Measurements from ENCODE around the gene ZFAND6.
"Not testable (repeated sequence)": the region's sequence is repeated elsewhere in the genome, so short reads cannot be mapped to it uniquely, and the experiment has no call there.

ZFAND6 gene

GRCh38 chr15:80142646-80143045 lies 83.2 kb downstream of the ZFAND6 start:
- DNase-seq (ENCODE audit: low read depth in 2 of 2), result no peak

GRCh38 chr15:80151148-80151547 lies 91.7 kb downstream of the ZFAND6 start:
- DNase-seq (ENCODE audit: low read depth in 2 of 2), result no peak

- no peak for DNase-seq (ENCODE audit: low read depth in 2 of 2)
These were observed 92.1 kb downstream of the ZFAND6 start for GRCh38 chr15:80151576-80151975.

GRCh38 chr15:80152180-80152895 lies 92.9 kb downstream of the ZFAND6 start:
- peak; percentile 77 to 87 for DNase-seq (ENCODE audit: low read depth in 2 of 2)

GRCh38 chr15:80152896-80153876 lies 93.7 kb downstream of the ZFAND6 start, which contains the start of gene FAH:
TSS of gene FAH (plus strand) at chr15:80152999. CDS start at chr15:80153055, 56 bp downstream.
- no peak for DNase-seq (ENCODE audit: low read depth in 2 of 2)

GRCh38 chr15:80153900-80154299 lies 94.4 kb downstream of the ZFAND6 start:
- no peak for DNase-seq (ENCODE audit: low read depth in 2 of 2)

GRCh38 chr15:80154336-80154735 lies 94.9 kb downstream of the ZFAND6 start:
- DNase-seq (ENCODE audit: low read depth in 2 of 2), result no peak

- no peak for DNase-seq (ENCODE audit: low read depth in 2 of 2)
These were observed 95.5 kb downstream of the ZFAND6 start for GRCh38 chr15:80155001-80155377.

GRCh38 chr15:80155378-80156175 lies 96.1 kb downstream of the ZFAND6 start:
- not testable (repeated sequence) for DNase-seq (ENCODE audit: low read depth in 2 of 2)

GRCh38 chr15:80156176-80156720 lies 96.8 kb downstream of the ZFAND6 start:
- DNase-seq (ENCODE audit: low read depth in 2 of 2), result no peak

GRCh38 chr15:80157215-80157614 lies 97.7 kb downstream of the ZFAND6 start:
- DNase-seq (ENCODE audit: low read depth in 2 of 2), result no peak

GRCh38 chr15:80159301-80159700 lies 99.8 kb downstream of the ZFAND6 start:
- DNase-seq (ENCODE audit: low read depth in 2 of 2), result no peak

GRCh38 chr15:80159811-80160569 lies 100.5 kb downstream of the ZFAND6 start:
- no peak for DNase-seq (ENCODE audit: low read depth in 2 of 2)

GRCh38 chr15:80160570-80161156 lies 101.2 kb downstream of the ZFAND6 start:
- no peak for DNase-seq (ENCODE audit: low read depth in 2 of 2)

GRCh38 chr15:80161468-80162016 lies 102.1 kb downstream of the ZFAND6 start:
- DNase-seq (ENCODE audit: low read depth in 2 of 2), result no peak

- DNase-seq (ENCODE audit: low read depth in 2 of 2), result no peak
These were observed 102.6 kb downstream of the ZFAND6 start for GRCh38 chr15:80162059-80162554.

- no peak for DNase-seq (ENCODE audit: low read depth in 2 of 2)
These were observed 103.7 kb downstream of the ZFAND6 start for GRCh38 chr15:80163217-80163616.

- no peak for DNase-seq (ENCODE audit: low read depth in 2 of 2)
These were observed 104.4 kb downstream of the ZFAND6 start for GRCh38 chr15:80163897-80164296.

- no peak for DNase-seq (ENCODE audit: low read depth in 2 of 2)
These were observed 108.5 kb downstream of the ZFAND6 start for GRCh38 chr15:80167936-80168335.

GRCh38 chr15:80168421-80168820 lies 108.9 kb downstream of the ZFAND6 start:
- DNase-seq (ENCODE audit: low read depth in 2 of 2), result no peak

Measured in activated CD8-positive, alpha-beta memory T cell treated with anti-CD3 and anti-CD28 coated beads for 4 hours (primary cell).